ENCODE data around the gene MSI2.
A peak's percentile ranks its signal among the peaks of the same experiment; 100 is the strongest.

The MSI2 gene

GRCh38 chr17:57447990-57448758, 191.9 kb downstream of the MSI2 start:
- no peak for TF ChIP-seq JUND (IDR thresholded peaks at IDR 0.05; ENCODE audit: low read depth)
- DNase-seq (ENCODE audit: low read depth in 1 of 2, low spot score in 1 of 2) = no peak
- in situ Hi-C loops (cut with HindIII; ENCODE audit: low pct_unique_long_range_greater_than_20kb, low sequenced_read_pairs) = no loop called here

- in situ Hi-C loops (cut with HindIII; ENCODE audit: low pct_unique_long_range_greater_than_20kb, low sequenced_read_pairs) = no loop called here
- TF ChIP-seq JUND (IDR thresholded peaks at IDR 0.05; ENCODE audit: low read depth) = no peak
- no peak for DNase-seq (ENCODE audit: low read depth in 1 of 2, low spot score in 1 of 2)
These were observed 192.5 kb downstream of the MSI2 start for GRCh38 chr17:57448759-57449283.

GRCh38 chr17:57451191-57451590, 194.9 kb downstream of the MSI2 start:
- DNase-seq (ENCODE audit: low read depth in 1 of 2, low spot score in 1 of 2) = no peak
- in situ Hi-C loops (cut with HindIII; ENCODE audit: low pct_unique_long_range_greater_than_20kb, low sequenced_read_pairs) = no loop called here
- TF ChIP-seq JUND (IDR thresholded peaks at IDR 0.05; ENCODE audit: low read depth) = no peak

GRCh38 chr17:57451643-57452042, 195.3 kb downstream of the MSI2 start:
- no peak for TF ChIP-seq JUND (IDR thresholded peaks at IDR 0.05; ENCODE audit: low read depth)

GRCh38 chr17:57453841-57454425, 197.6 kb downstream of the MSI2 start:
- DNase-seq (ENCODE audit: low read depth in 1 of 2, low spot score in 1 of 2) = no peak
- in situ Hi-C loops (cut with HindIII; ENCODE audit: low pct_unique_long_range_greater_than_20kb, low sequenced_read_pairs) = no loop called here
- no peak for TF ChIP-seq JUND (IDR thresholded peaks at IDR 0.05; ENCODE audit: low read depth)

More at GRCh38 chr17:57451643-57452042, 195.3 kb downstream of the MSI2 start:
- no peak for DNase-seq (ENCODE audit: low read depth in 1 of 2, low spot score in 1 of 2)
- in situ Hi-C loops (cut with HindIII; ENCODE audit: low pct_unique_long_range_greater_than_20kb, low sequenced_read_pairs) = no loop called here

- in situ Hi-C loops (cut with HindIII; ENCODE audit: low pct_unique_long_range_greater_than_20kb, low sequenced_read_pairs) = no loop called here
- no peak for TF ChIP-seq JUND (IDR thresholded peaks at IDR 0.05; ENCODE audit: low read depth)
- DNase-seq (ENCODE audit: low read depth in 1 of 2, low spot score in 1 of 2) = no peak
These were observed 198.4 kb downstream of the MSI2 start for GRCh38 chr17:57454729-57455062.

- TF ChIP-seq JUND (IDR thresholded peaks at IDR 0.05; ENCODE audit: low read depth) = no peak
- no peak for DNase-seq (ENCODE audit: low read depth in 1 of 2, low spot score in 1 of 2)
- in situ Hi-C loops (cut with HindIII; ENCODE audit: low pct_unique_long_range_greater_than_20kb, low sequenced_read_pairs) = no loop called here
These were observed 199.0 kb downstream of the MSI2 start for GRCh38 chr17:57455063-57455914.

- in situ Hi-C loops (cut with HindIII; ENCODE audit: low pct_unique_long_range_greater_than_20kb, low sequenced_read_pairs) = no loop called here
- TF ChIP-seq JUND (IDR thresholded peaks at IDR 0.05; ENCODE audit: low read depth) = no peak
- no peak for DNase-seq (ENCODE audit: low read depth in 1 of 2, low spot score in 1 of 2)
These were observed 200.3 kb downstream of the MSI2 start for GRCh38 chr17:57456622-57457021.

- no peak for DNase-seq (ENCODE audit: low read depth in 1 of 2, low spot score in 1 of 2)
- no peak for TF ChIP-seq JUND (IDR thresholded peaks at IDR 0.05; ENCODE audit: low read depth)
- in situ Hi-C loops (cut with HindIII; ENCODE audit: low pct_unique_long_range_greater_than_20kb, low sequenced_read_pairs) = no loop called here
These were observed 200.9 kb downstream of the MSI2 start for GRCh38 chr17:57457188-57457587.

GRCh38 chr17:57458718-57459285, 202.5 kb downstream of the MSI2 start:
- in situ Hi-C loops (cut with HindIII; ENCODE audit: low pct_unique_long_range_greater_than_20kb, low sequenced_read_pairs) = no loop called here
- DNase-seq (ENCODE audit: low read depth in 1 of 2, low spot score in 1 of 2) = no peak
- no peak for TF ChIP-seq JUND (IDR thresholded peaks at IDR 0.05; ENCODE audit: low read depth)

GRCh38 chr17:57459286-57459915, 203.1 kb downstream of the MSI2 start:
- DNase-seq (ENCODE audit: low read depth in 1 of 2, low spot score in 1 of 2) = peak in 1 of 2 experiments; percentile 60
- in situ Hi-C loops (cut with HindIII; ENCODE audit: low pct_unique_long_range_greater_than_20kb, low sequenced_read_pairs) = no loop called here
- TF ChIP-seq JUND (IDR thresholded peaks at IDR 0.05; ENCODE audit: low read depth) = no peak

GRCh38 chr17:57461082-57461481, 204.8 kb downstream of the MSI2 start:
- TF ChIP-seq JUND (IDR thresholded peaks at IDR 0.05; ENCODE audit: low read depth) = no peak
- DNase-seq (ENCODE audit: low read depth in 1 of 2, low spot score in 1 of 2) = no peak
- in situ Hi-C loops (cut with HindIII; ENCODE audit: low pct_unique_long_range_greater_than_20kb, low sequenced_read_pairs) = no loop called here
